SU-DHL-6 (cell line): ENCODE results near the gene NSMCE4A.
"Not testable (repeated sequence)": the region's sequence is repeated elsewhere in the genome, so short reads cannot be mapped to it uniquely, and the experiment has no call there.

Source experiments
- H2AFZ ChIP-seq: fragments of 200-600 bp; sonication (generic); 2 replicates; pipeline ENCODE4 v1.6.1; 2014; ENCODE audit warnings: low read depth, mild to moderate bottlenecking, moderate library complexity, mixed read lengths, antibody characterized with exemption, low read length; ENCODE audit not compliant: severe bottlenecking
- H3F3A ChIP-seq: fragments of 200-600 bp; shearing (Covaris generic); 2 replicates; pipeline ENCODE4 v1.6.0; 2016; ENCODE audit warnings: antibody characterized with exemption, mild to moderate bottlenecking; ENCODE audit not compliant: insufficient read depth
- H3K27ac ChIP-seq: fragments of 200-600 bp; sonication (generic); 2 replicates; pipeline ENCODE4 v1.5.1; 2016; ENCODE audit warnings: low read depth, mild to moderate bottlenecking, low read length, moderate library complexity, mixed read lengths
- H3K27me3 ChIP-seq: fragments of 200-600 bp; sonication (generic), shearing (Covaris generic); 2 replicates; pipeline ENCODE4 v1.6.0; 2014; ENCODE audit warnings: mild to moderate bottlenecking, low read length
- H3K36me3 ChIP-seq: fragments of 200-600 bp; sonication (generic); 2 replicates; pipeline ENCODE4 v1.6.1; 2014; ENCODE audit warnings: mild to moderate bottlenecking, low read length, mixed read lengths
- H3K4me2 ChIP-seq: fragments of 300-600, 200-600 bp; shearing (Covaris generic), sonication (generic); 2 replicates; pipeline ENCODE4 v1.6.0; 2014; ENCODE audit warnings: low read length, low read depth, mild to moderate bottlenecking; ENCODE audit not compliant: poor library complexity, severe bottlenecking
- H3K4me3 ChIP-seq: fragments of 200-600 bp; sonication (generic); 2 replicates; pipeline ENCODE4 v1.5.1; 2014; ENCODE audit warnings: antibody characterized with exemption, low read length, mild to moderate bottlenecking, mixed read lengths; ENCODE audit not compliant: insufficient read depth, poor library complexity, severe bottlenecking
- H3K79me2 ChIP-seq: fragments of 200-600 bp; sonication (generic); 2 replicates; pipeline ENCODE4 v1.6.1; 2014; ENCODE audit warnings: mild to moderate bottlenecking, low read length, moderate library complexity; ENCODE audit not compliant: insufficient read depth
- H3K9ac ChIP-seq: fragments of 200-600 bp; sonication (generic); 2 replicates; pipeline ENCODE4 v1.7.0; 2014; ENCODE audit warnings: mild to moderate bottlenecking, low read length
- H3K9me2 ChIP-seq: fragments of 200-600 bp; sonication (generic); replicated peaks from 2 replicates; pipeline ENCODE4 v1.6.1; 2014; ENCODE audit warnings: low read length; ENCODE audit not compliant: insufficient read depth
- H3K9me3 ChIP-seq: fragments of 200-600 bp; sonication (generic); 2 replicates; pipeline ENCODE4 v1.6.1; 2014; ENCODE audit warnings: low read length, mixed read lengths; ENCODE audit not compliant: insufficient read depth
- H4K20me1 ChIP-seq: fragments of 200-600 bp; sonication (generic); 2 replicates; pipeline ENCODE4 v1.6.1; 2014; ENCODE audit warnings: low read depth, mild to moderate bottlenecking, antibody characterized with exemption, low read length, moderate library complexity, mixed read lengths
- CTCF ChIP-seq: fragments of 200-600 bp; sonication (generic); IDR thresholded peaks from one replicate; pipeline ENCODE4 v1.5.1; 2017; ENCODE audit warnings: antibody characterized with exemption, mild to moderate bottlenecking, low read length, moderate library complexity; ENCODE audit not compliant: insufficient read depth, poor library complexity, severe bottlenecking
- EZH2phosphoT487 ChIP-seq: fragments of 200-600 bp; sonication (generic), shearing (Covaris generic); conservative IDR thresholded peaks from 2 replicates; pipeline ENCODE4 v1.6.1; 2018; ENCODE audit warnings: mild to moderate bottlenecking, antibody characterized with exemption, low read length, moderate library complexity, mixed read lengths

NSMCE4A gene

GRCh38 chr10:122001698-122002097 lies 26.7 kb upstream of the NSMCE4A start:
- no peak overlapping the region for H3K9ac ChIP-seq
- no peaks in the 10 kb centered on the region for H3K9me3 ChIP-seq
- no peaks in the 10 kb centered on the region for H3K36me3 ChIP-seq
- H2AFZ ChIP-seq = no peak overlapping the region
- no peak overlapping the region for H3K4me3 ChIP-seq
- H3K79me2 ChIP-seq = no peaks in the 10 kb centered on the region
- H3K27ac ChIP-seq = no peak overlapping the region
- H3K9me2 ChIP-seq = no peaks in the 10 kb centered on the region
- H3F3A ChIP-seq = no peaks in the 10 kb centered on the region
- no peaks in the 10 kb centered on the region for H4K20me1 ChIP-seq
- H3K27me3 ChIP-seq = no peaks in the 10 kb centered on the region
- H3K4me2 ChIP-seq = no peak overlapping the region
- no peak for TF ChIP-seq EZH2phosphoT487
- TF ChIP-seq CTCF = no peak

GRCh38 chr10:121999301-121999700 lies 24.3 kb upstream of the NSMCE4A start:
- Histone ChIP-seq H3K27me3 (no peaks in the 10 kb centered on the region), H3K9me2 (no peaks in the 10 kb centered on the region)
- TF ChIP-seq EZH2phosphoT487 (no peak), CTCF (no peak)

GRCh38 chr10:121998462-121998861 lies 23.4 kb upstream of the NSMCE4A start:
- no peaks in the 10 kb centered on the region for H3K36me3 ChIP-seq
- H3K9me2 ChIP-seq = no peaks in the 10 kb centered on the region
- H3K79me2 ChIP-seq = no peaks in the 10 kb centered on the region
- H2AFZ ChIP-seq = no peak overlapping the region
- no peak overlapping the region for H3K27ac ChIP-seq
- H3K27me3 ChIP-seq = no peaks in the 10 kb centered on the region
- TF ChIP-seq CTCF (no peak), EZH2phosphoT487 (no peak)
- H4K20me1 ChIP-seq = no peaks in the 10 kb centered on the region
- no peak overlapping the region for H3K4me2 ChIP-seq
- H3K9me3 ChIP-seq = no peaks in the 10 kb centered on the region
- H3F3A ChIP-seq = no peaks in the 10 kb centered on the region
- H3K9ac ChIP-seq = no peak overlapping the region
- H3K4me3 ChIP-seq = no peak overlapping the region

More at GRCh38 chr10:121999301-121999700, 24.3 kb upstream of the NSMCE4A start:
- H3K27ac ChIP-seq = no peak overlapping the region
- no peak overlapping the region for H3K4me3 ChIP-seq
- no peaks in the 10 kb centered on the region for H3K79me2 ChIP-seq
- H3K4me2 ChIP-seq = no peak overlapping the region
- no peak overlapping the region for H2AFZ ChIP-seq
- no peaks in the 10 kb centered on the region for H3K9me3 ChIP-seq
- H4K20me1 ChIP-seq = no peaks in the 10 kb centered on the region
- H3K36me3 ChIP-seq = no peaks in the 10 kb centered on the region
- H3K9ac ChIP-seq = no peak overlapping the region
- H3F3A ChIP-seq = no peaks in the 10 kb centered on the region

GRCh38 chr10:121994429-121994941 lies 19.5 kb upstream of the NSMCE4A start:
- H3K9me3 ChIP-seq = no peaks in the 10 kb centered on the region
- no peaks in the 10 kb centered on the region for H3K79me2 ChIP-seq
- H3K4me2 ChIP-seq = no peak overlapping the region
- no peaks in the 10 kb centered on the region for H3F3A ChIP-seq
- TF ChIP-seq CTCF = no peak
- no peak for TF ChIP-seq EZH2phosphoT487
- H3K27ac ChIP-seq = no peak overlapping the region
- H4K20me1 ChIP-seq = no peaks in the 10 kb centered on the region
- no peak overlapping the region for H2AFZ ChIP-seq
- H3K4me3 ChIP-seq = no peak overlapping the region
- no peaks in the 10 kb centered on the region for H3K27me3 ChIP-seq
- no peaks in the 10 kb centered on the region for H3K9me2 ChIP-seq
- H3K9ac ChIP-seq = no peak overlapping the region
- H3K36me3 ChIP-seq = no peaks in the 10 kb centered on the region

GRCh38 chr10:121991727-121992126 lies 16.7 kb upstream of the NSMCE4A start:
- not testable (repeated sequence) for H3K9me2 ChIP-seq, H3K36me3 ChIP-seq, H3F3A ChIP-seq, H3K4me2 ChIP-seq, H3K27ac ChIP-seq, H3K9me3 ChIP-seq, H4K20me1 ChIP-seq, H3K79me2 ChIP-seq, H3K4me3 ChIP-seq, H3K27me3 ChIP-seq, H2AFZ ChIP-seq, H3K9ac ChIP-seq
